Lower leg skin (tissue), 3 donors: Measurements from ENCODE around the gene RNU1-2.

Experiments used
- POLR2A ChIP-seq, 2 donors: fragments of 450-650 bp; IDR thresholded peaks; one replicate each; pipeline ENCODE4 v1.6.1; 2016 to 2017; ENCODE audit warnings: antibody characterized with exemption in 2 of 2, mild to moderate bottlenecking in 1 of 2, moderate library complexity in 1 of 2
- TF ChIP-seq, protein P1 (sequence below), 3 donors: fragments of 450-650 bp; IDR thresholded peaks; one replicate each; pipeline ENCODE4 v1.5.1; 2016; ENCODE audit warnings: antibody characterized with exemption in 3 of 3, mild to moderate bottlenecking in 3 of 3, moderate library complexity in 2 of 3

DNA sequence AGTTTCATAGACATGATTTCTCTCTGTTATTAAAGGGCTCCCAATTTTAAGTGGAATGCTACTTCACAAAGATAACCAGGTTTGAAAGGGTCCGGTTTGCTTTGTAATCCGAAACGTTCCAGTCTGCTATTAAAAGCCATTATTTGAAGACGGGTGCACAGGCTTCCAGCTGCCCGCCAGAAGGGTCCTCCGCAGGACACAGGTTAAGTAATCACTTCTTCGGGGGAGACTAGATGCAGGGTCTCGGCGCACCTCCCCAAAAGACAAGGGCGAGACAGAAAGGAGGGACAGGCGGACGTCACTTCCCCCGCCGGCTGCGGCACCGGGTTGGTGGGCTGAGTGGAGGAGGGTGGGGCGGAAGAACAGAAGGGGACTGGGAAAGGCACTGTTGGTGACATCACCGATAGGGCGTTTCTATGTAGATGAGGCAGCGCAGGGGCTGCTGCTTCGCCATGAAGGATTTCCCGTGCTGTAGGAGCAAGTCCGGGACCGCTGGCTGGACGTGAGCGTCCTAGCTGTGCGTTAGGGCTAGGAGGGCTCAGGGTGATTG, 8.9 kb downstream of the RNU1-2 start:
- TF ChIP-seq, protein P1, sequence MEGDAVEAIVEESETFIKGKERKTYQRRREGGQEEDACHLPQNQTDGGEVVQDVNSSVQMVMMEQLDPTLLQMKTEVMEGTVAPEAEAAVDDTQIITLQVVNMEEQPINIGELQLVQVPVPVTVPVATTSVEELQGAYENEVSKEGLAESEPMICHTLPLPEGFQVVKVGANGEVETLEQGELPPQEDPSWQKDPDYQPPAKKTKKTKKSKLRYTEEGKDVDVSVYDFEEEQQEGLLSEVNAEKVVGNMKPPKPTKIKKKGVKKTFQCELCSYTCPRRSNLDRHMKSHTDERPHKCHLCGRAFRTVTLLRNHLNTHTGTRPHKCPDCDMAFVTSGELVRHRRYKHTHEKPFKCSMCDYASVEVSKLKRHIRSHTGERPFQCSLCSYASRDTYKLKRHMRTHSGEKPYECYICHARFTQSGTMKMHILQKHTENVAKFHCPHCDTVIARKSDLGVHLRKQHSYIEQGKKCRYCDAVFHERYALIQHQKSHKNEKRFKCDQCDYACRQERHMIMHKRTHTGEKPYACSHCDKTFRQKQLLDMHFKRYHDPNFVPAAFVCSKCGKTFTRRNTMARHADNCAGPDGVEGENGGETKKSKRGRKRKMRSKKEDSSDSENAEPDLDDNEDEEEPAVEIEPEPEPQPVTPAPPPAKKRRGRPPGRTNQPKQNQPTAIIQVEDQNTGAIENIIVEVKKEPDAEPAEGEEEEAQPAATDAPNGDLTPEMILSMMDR (IDR thresholded peaks at IDR 0.05), result no peak
- peak in 1 of 2 donors; percentile 78 for TF ChIP-seq POLR2A (IDR thresholded peaks at IDR 0.05)
